HL-60 (cell line): ENCODE measurements around the gene SELP.

Source experiments
- DNase-seq, 2 experiments: peaks; one replicate each; pipeline ENCODE4 v3.0.0-alpha.2; 2010 to 2020; ENCODE audit warnings: low read depth in 1 of 2, low spot score in 1 of 2
- H3K27ac ChIP-seq: fragments of 250-450 bp; sonication (Bioruptor Pico); replicated peaks from 2 replicates; pipeline ENCODE4 v1.5.1; 2020; ENCODE audit warnings: mild to moderate bottlenecking, moderate library complexity
- H3K27me3 ChIP-seq: fragments of 250-450 bp; sonication (Bioruptor Pico); 2 replicates; pipeline ENCODE4 v1.5.1; 2021; ENCODE audit warnings: mild to moderate bottlenecking, moderate library complexity; ENCODE audit not compliant: insufficient read depth, poor library complexity, severe bottlenecking
- H3K4me3 ChIP-seq: replicated peaks from 2 replicates; pipeline ENCODE4 v1.5.1; 2011; ENCODE audit warnings: mild to moderate bottlenecking, control low read depth, low read length; ENCODE audit not compliant: insufficient read depth
- GABPA ChIP-seq: IDR thresholded peaks from 2 replicates; pipeline ENCODE4 v1.6.1; 2012; ENCODE audit warnings: low read depth
- POLR2AphosphoS5 ChIP-seq: IDR thresholded peaks from 2 replicates; pipeline ENCODE4 v1.6.1; 2012; ENCODE audit warnings: low read depth
- SPI1 ChIP-seq: IDR thresholded peaks from 2 replicates; pipeline ENCODE4 v1.6.1; 2012; ENCODE audit warnings: low read depth, mild to moderate bottlenecking, borderline replicate concordance
- TF ChIP-seq, protein P1 (sequence below): IDR thresholded peaks from one replicate; pipeline ENCODE4 v1.5.1; 2011; ENCODE audit warnings: low read length, control low read depth, inconsistent platforms; ENCODE audit not compliant: insufficient read depth
- TF ChIP-seq, protein P2 (sequence below): IDR thresholded peaks from 2 replicates; pipeline ENCODE4 v1.6.1; 2012; ENCODE audit warnings: low read depth; ENCODE audit not compliant: insufficient replicate concordance

The SELP gene

DNA sequence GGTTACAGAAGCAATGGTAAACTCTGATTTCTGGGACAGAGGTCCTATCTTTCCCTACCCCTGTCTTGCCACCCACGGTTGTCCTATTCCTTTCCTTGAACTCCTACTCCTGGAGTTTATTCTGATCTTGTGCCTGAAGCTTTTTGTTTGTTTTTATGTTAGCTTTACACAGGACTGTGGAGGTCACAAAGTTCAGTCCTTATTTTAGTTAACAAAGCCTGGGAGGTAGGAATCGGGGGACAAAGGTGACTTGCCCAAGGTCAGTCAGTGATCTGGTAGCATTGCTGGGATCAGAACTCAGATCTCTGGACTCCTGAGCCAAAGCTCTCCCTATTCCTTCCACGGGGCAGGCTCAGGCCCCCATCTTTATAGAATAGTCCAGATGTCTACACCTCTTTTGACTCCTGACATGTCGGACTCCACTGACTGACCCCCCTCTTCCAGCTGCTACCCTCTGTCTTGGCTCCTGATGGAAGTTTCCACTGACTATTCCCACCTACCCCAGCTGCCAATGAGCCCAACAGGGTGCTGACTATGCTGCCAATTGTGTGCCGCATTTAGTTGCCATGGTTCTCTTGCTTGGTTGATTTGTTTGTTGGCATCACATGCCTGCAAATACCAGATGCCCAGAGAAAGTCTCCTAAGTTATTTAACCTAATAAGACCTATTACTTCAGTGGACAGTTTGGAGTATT, 53.5 kb downstream of the SELP start:
- Histone ChIP-seq H3K27me3 (peaks cover 4% of the 10 kb centered on the region), H3K4me3 (no peak overlapping the region), H3K27ac (no peak overlapping the region)
- TF ChIP-seq POLR2AphosphoS5 (no peak), GABPA (no peak), SPI1 (no peak)
- TF ChIP-seq, protein P1, sequence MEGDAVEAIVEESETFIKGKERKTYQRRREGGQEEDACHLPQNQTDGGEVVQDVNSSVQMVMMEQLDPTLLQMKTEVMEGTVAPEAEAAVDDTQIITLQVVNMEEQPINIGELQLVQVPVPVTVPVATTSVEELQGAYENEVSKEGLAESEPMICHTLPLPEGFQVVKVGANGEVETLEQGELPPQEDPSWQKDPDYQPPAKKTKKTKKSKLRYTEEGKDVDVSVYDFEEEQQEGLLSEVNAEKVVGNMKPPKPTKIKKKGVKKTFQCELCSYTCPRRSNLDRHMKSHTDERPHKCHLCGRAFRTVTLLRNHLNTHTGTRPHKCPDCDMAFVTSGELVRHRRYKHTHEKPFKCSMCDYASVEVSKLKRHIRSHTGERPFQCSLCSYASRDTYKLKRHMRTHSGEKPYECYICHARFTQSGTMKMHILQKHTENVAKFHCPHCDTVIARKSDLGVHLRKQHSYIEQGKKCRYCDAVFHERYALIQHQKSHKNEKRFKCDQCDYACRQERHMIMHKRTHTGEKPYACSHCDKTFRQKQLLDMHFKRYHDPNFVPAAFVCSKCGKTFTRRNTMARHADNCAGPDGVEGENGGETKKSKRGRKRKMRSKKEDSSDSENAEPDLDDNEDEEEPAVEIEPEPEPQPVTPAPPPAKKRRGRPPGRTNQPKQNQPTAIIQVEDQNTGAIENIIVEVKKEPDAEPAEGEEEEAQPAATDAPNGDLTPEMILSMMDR, result no peak
- TF ChIP-seq, protein P2, sequence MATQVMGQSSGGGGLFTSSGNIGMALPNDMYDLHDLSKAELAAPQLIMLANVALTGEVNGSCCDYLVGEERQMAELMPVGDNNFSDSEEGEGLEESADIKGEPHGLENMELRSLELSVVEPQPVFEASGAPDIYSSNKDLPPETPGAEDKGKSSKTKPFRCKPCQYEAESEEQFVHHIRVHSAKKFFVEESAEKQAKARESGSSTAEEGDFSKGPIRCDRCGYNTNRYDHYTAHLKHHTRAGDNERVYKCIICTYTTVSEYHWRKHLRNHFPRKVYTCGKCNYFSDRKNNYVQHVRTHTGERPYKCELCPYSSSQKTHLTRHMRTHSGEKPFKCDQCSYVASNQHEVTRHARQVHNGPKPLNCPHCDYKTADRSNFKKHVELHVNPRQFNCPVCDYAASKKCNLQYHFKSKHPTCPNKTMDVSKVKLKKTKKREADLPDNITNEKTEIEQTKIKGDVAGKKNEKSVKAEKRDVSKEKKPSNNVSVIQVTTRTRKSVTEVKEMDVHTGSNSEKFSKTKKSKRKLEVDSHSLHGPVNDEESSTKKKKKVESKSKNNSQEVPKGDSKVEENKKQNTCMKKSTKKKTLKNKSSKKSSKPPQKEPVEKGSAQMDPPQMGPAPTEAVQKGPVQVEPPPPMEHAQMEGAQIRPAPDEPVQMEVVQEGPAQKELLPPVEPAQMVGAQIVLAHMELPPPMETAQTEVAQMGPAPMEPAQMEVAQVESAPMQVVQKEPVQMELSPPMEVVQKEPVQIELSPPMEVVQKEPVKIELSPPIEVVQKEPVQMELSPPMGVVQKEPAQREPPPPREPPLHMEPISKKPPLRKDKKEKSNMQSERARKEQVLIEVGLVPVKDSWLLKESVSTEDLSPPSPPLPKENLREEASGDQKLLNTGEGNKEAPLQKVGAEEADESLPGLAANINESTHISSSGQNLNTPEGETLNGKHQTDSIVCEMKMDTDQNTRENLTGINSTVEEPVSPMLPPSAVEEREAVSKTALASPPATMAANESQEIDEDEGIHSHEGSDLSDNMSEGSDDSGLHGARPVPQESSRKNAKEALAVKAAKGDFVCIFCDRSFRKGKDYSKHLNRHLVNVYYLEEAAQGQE, result no peak
- DNase-seq, result no peak

DNA sequence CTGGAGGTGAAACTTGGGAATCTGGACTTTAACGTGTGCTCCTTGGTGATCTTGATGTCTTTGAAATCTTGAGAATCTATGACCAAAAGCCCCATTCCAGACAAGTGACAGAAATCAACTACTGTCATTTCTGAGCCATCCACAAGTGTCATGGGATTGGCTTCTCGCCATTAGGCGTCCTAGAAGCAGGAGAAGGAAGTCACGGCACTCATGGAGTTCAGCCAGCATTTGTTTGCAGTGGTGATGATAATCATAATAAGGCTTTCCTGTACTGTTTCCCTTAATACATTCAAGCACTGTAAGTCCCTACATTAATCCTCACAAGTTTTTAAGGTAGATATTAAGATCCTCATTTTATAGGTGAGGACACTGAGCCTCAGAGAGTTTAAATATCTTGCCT, 55.6 kb downstream of the SELP start:
- TF ChIP-seq SPI1 (no peak), GABPA (no peak), POLR2AphosphoS5 (no peak)
- TF ChIP-seq, protein P1, result no peak
- TF ChIP-seq, protein P2, result no peak
- H3K27me3 ChIP-seq, result peaks cover 14% of the 10 kb centered on the region
- no peak overlapping the region for H3K4me3 ChIP-seq
- DNase-seq, result no peak
- H3K27ac ChIP-seq, result no peak overlapping the region

DNA sequence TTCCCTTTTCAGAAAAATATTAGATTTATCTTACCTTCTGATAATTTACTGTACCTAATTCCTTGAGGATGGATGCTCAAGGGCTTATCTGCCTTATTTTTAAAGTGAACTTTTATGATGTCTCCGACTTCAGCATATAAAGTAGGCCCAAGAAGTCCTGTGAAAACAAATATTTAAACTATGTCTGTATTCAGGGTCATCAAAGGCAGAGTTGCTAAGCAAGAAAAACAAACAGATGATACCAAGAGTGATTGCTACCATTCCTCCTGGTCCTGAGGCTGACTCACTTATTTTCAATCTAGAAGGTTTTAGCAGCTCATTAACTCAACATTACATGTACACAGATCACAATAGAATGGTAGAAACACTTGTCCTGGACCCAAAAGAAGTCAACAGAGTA, 57.7 kb downstream of the SELP start:
- DNase-seq, result no peak
- no peak overlapping the region for H3K27ac ChIP-seq

More for the DNA sequence above, 57.7 kb downstream of the SELP start:
- Histone ChIP-seq H3K27me3 (peaks cover 14% of the 10 kb centered on the region), H3K4me3 (no peak overlapping the region)
- no peak for TF ChIP-seq POLR2AphosphoS5
- TF ChIP-seq SPI1, result no peak
- TF ChIP-seq, protein P1, result no peak
- no peak for TF ChIP-seq GABPA
- TF ChIP-seq, protein P2, result no peak
